SKM-1 treated with dmso at 0.1 percent for 144 hours (cell line): ENCODE data around the gene GRIK4.
A peak's percentile ranks its signal among the peaks of the same experiment; 100 is the strongest.
"Not testable (repeated sequence)": the region's sequence is repeated elsewhere in the genome, so short reads cannot be mapped to it uniquely, and the experiment has no call there.

Source experiments
- DNase-seq: peaks from one replicate; lab custom pipeline; 2025; ENCODE audit not compliant: unreplicated experiment; lab: John Stamatoyannopoulos, UW

The GRIK4 gene

GRCh38 chr11:120571476-120571875 is 59.9 kb downstream of the GRIK4 start:
- DNase-seq, result no peak

DNA sequence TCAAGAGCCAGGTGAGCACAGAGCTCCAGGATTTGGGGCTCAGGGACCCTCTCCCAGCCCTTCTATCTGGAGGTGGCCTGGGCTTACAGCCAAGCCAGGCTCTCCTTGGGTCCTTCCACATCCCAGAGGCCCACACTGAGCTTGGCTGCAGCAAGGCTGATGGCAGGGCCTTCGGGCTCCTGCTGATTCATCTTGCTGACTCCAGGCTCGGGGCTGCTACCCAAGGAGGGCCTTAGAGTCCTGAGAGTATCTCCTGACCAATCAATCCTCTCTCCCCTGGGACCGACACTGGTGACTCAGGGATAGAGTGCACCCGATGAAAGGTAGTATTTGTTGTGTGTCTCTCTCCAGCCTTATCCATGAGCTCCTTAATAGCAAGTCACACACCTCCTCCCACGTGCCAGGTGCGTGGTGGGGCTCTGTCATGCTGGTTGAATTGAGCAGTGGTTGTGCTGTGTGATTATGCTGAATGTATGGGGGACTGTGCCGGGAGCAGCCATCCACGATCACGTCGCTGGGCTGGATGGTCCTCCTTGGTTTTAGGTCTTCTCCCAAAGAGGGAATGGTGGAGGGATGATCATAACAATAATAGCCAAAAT is 62.3 kb downstream of the GRIK4 start:
- no peak for DNase-seq

- no peak for DNase-seq
Measured at GRCh38 chr11:120574876-120575275, 63.3 kb downstream of the GRIK4 start.

DNA sequence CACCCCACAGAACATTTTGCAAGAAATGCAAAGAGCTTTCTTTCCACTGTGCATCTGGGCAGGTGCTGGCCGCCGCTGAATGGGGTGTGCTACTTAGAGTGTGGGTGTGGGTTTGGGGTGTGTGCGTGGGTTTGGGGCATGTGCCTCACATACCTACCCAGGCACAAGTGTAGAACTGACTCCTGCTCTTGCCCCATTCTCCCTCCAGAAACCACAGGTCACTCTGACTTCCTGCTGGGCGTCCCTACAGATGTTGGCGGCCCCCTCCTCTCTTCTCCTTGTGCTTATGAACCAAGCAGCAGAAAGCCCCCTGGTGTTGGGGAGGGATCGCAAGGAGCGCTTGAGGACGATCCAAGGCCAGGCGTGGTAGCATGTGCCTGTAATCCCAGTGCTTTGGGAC is 63.9 kb downstream of the GRIK4 start:
- DNase-seq, result no peak

DNA sequence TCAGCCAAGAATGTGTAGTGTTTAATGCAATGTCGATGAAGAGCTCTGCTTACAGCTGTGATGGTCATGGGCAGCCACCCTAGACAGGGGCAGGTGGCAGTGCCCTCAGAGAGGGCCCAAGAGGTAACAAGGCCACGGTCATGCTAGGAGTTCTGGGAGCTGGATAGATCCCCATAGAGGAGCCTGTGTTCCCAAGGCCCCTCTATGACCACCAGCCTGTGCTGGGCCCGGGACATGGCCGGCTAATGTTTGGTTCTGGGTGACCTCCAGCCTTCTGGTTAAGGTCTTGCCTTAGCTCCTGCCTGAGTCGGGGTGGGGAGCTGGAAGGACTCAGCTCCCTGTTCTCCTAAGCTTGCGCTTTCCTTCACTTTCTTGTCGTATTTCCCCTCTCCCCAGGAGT is 65.1 kb downstream of the GRIK4 start:
- DNase-seq, result no peak

- no peak for DNase-seq
Measured at GRCh38 chr11:120577041-120577440, 65.5 kb downstream of the GRIK4 start.

GRCh38 chr11:120577624-120578363 is 66.2 kb downstream of the GRIK4 start:
- no peak for DNase-seq

GRCh38 chr11:120578596-120579154 is 67.1 kb downstream of the GRIK4 start:
- no peak for DNase-seq

DNA sequence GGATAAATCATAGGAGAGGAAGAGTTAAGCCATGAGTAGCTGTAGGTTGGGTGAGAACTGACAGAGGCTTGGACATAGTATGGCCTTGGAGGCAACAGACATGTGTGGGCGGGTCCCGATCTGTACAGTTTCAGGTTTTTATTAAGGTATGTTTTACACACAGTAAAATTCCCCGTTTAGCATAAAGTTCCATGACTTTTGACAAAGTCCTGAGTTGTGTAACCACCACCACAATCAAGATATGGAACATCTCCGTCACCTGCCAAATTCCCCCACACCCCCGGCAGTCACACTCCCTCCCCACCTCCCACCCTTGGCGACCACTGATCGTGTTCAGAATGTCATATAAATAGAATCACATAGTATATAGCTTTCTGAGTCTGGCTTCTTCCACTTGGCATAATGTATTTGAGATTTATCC is 68.1 kb downstream of the GRIK4 start:
- no peak for DNase-seq

- peak; percentile 2 for DNase-seq
Measured at GRCh38 chr11:120581313-120581712, 69.8 kb downstream of the GRIK4 start.

GRCh38 chr11:120582535-120582934 is 71.0 kb downstream of the GRIK4 start:
- not testable (repeated sequence) for DNase-seq

DNA sequence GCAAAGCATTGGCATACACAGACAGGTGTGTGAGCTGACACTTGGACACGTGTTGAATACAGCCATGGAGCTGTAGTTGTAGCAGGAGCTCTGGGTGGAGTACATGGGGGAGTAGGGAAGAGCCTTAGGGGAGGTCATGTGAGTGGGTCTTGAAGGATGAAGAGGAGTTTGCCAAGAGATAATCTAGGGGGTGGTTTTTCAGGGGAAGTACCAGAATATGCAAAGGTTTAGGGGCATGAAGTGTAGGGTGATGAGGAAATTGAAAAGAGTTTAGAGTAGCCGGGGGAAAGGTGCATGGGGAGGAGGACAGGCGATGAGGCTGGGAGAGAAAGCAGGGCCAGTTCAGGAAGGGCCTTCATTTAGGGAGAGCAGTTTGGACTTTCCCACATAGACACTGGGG is 74.5 kb downstream of the GRIK4 start:
- DNase-seq, result no peak

GRCh38 chr11:120586728-120587127 is 75.2 kb downstream of the GRIK4 start:
- DNase-seq, result no peak

DNA sequence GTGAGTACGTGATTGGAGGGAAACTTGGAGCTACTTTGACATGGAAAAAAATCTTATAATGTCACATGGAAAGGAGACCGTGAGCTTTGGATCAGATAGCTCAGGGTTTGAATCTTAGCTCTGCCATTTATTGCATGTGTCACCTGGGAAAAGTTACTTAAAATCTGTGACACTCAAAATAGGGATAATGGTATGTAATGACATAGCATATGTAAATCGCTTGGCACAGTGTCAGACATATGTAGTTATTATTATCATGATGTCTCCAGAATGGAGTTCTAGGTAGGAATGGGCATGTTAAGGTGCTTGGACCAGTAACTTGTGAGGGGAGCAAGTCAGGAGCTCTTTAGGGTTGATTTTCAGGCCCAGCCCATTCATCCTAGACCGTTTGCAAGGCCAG is 75.8 kb downstream of the GRIK4 start:
- no peak for DNase-seq

DNA sequence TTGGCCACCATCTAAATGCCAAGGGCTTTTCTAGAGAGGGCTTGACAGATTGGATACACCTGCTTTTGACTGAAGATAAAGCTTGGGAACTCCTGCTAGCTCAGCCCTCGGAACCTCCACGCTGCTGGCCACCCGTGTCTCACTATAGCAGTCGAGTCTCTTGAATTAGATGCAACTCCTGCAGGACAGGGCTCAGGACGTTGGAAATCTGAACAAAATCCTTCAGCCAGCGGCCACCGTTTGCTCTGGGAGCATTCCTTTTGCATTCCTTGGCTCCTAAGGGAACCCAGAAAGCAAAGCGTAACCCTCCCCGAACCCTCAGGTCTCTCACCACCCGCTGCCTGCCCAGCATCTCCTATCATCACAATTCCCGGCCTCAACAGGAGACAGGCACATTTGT is 77.8 kb downstream of the GRIK4 start:
- DNase-seq, result no peak

DNA sequence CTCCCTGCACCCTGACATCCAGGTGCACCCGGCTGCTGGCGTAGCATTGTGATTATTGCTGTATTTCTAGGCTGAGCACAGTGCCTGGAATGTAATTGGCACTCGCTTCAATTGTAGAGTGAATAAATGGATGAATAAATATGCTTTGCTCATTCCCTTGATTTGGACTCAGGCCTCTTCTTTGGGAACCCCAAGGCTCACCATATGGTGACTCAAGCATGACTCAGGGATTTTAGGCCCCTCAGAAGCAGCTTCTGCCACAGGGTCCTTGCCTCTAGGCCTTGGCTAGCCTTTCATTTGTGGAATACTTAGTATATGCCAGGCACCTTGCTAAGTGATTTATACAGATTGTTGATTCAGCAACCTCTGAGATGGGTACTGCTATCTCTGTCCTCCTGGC is 78.9 kb downstream of the GRIK4 start:
- no peak for DNase-seq

GRCh38 chr11:120594746-120595145 is 83.2 kb downstream of the GRIK4 start:
- DNase-seq, result no peak

DNA sequence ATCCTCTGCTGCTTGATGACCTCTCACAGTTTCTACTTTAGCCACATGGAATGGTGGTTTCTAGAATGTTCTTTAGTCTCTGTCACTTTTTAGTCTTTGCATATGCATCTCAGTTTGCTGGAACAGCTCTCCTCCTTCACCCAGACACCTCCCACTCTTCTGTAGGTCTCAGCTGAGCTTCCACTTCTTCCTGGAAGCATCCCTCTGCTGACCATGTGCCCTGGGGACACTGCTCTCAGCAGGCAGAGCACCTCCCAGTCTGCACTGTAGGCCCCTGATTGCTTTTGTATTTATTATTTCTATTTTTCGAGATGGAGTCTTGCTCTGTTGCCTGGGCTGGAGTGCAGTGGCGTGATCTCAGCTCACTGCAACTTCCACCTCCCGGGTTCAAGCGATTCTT is 84.0 kb downstream of the GRIK4 start:
- DNase-seq, result no peak

- no peak for DNase-seq
Measured at GRCh38 chr11:120597250-120598215, 86.0 kb downstream of the GRIK4 start.

DNA sequence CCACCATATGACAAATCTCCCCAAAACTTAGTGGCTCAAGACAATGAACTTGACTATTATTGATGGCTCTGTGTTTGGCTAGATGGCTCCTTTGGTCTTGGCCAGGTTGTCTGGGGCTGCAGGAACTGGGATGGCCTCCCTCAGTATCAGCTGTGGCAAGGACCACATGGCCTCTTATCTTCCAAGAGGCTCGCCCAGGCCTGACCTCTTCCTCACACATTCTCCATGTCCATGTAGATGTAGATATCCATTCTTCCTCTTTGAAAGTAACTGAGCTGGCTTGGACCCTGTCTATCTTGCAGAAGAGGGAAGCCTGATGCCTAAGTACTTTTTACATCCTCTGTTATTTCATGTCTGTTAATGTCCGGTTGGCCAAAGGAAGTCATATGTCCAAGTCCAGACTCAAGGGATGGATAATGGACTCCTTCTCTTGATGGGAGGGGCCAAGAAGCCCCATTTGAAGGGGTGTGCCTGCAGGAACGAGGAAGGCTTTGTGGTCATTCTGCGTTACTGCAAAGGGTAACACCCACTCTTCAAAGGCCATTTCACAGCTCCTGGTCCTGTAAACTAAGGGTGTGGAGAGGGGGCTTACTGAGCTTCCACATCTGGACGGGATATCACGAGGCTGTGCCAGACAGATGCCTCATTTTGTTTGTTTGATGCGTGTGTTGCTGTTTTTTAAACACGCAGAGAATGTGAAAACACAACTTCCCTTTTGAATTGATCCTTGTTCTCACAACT is 87.1 kb downstream of the GRIK4 start:
- no peak for DNase-seq
